ENCODE measurements around the gene PDZRN3.

PDZRN3 gene

GRCh38 chr3:73511571-73512525 is 112.9 kb downstream of the PDZRN3 start:
- DNase-seq, result no peak

- DNase-seq, result no peak
Observed at GRCh38 chr3:73510784-73511183, 114.0 kb downstream of the PDZRN3 start.

DNA sequence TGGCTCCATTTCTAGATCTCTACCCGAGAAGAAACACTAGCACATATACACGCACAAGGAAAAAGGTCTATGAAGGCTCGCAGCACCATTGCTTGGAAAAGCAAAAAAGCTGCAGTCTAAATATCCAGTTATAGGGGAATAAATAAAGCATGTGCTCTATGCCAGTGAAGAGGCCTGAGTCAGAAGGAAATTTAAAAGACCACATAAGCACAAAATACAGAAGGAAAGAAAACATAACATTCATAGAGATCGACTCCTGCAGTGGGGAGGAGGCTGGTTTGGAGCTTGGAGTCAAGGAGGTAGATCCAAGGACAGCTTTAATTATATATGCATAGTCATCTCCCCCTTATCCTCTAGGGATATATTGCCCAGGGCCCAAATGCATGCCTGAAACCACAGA is 114.4 kb downstream of the PDZRN3 start:
- no peak for DNase-seq

DNA sequence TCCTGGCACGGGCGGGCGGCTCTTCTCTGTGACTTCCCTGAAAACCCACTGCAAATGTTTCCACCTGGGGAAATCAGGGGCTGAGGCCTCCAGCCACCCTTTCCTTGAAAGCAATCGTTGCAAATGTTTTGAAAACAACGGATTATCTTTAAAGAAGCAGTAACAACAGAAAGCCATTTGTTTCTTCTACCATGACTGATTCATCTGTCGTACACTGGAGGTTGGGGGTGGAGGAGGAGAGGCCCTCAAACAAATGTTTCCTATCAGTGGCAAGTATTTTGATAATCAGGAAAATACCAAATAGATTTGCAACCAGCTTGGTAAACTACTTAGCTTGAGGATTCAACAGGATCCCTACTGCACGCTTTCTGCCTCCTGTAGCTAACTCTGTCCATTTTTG is 114.9 kb downstream of the PDZRN3 start:
- DNase-seq, result no peak

- DNase-seq, result no peak
Observed at GRCh38 chr3:73509066-73509465, 115.7 kb downstream of the PDZRN3 start.

GRCh38 chr3:73508330-73508954 is 116.3 kb downstream of the PDZRN3 start:
- DNase-seq, result peak in 1 of 2 donors; percentile 15

DNA sequence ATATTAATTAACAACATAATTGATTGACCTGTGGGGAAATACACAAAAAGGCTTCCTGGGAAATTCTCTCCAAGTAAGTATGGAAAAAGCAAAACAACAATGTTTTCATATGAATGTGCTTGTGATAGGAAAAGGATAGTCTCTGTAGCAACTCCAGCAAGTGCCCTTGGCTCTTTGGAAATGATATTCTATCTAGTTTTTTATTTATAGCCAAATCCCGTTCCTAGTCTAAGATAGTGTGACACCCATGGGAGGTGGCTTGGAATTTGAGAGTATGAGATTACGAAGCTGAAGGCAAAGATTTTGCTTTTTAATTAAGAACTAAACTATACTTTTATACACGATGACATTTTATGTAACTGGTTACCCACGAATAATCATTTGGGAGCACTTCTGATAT is 119.9 kb downstream of the PDZRN3 start:
- DNase-seq, result no peak

DNA sequence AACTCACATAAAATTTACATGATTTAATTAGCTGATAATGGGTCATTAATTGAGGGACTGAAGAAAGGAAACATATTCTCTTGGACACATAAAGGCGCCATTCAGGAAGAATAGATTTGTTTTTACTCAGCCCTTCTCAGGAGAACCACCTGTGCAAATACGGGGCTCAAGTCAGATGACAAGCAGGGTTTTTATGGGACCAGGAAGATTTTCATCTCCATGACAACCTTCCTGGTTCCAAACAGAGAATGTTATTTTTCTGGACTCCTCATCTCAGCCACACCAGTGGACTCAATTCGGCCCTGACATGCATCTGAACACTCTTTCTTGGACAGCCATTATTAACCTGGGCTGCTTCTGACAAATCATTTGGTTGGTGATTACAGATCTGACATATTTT is 120.5 kb downstream of the PDZRN3 start:
- DNase-seq, result no peak

DNA sequence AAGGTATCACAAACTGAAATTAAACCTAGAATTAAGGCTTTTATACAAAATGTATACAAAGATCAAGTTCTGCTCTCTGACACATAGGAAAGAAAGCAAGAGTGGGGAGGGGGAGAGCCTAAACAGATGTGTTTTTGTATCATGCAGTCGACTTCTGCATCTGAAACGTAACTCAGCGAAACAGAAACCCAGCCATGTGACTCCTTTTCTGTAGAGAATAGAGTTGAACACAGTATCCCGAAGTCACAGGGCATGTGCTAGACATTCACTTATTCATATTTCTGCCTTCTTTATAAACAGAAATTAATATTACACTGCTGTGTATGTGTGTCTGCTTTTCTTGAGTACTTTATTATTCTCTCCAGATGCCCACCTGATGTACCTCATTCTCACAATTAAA is 121.0 kb downstream of the PDZRN3 start:
- DNase-seq, result no peak

DNA sequence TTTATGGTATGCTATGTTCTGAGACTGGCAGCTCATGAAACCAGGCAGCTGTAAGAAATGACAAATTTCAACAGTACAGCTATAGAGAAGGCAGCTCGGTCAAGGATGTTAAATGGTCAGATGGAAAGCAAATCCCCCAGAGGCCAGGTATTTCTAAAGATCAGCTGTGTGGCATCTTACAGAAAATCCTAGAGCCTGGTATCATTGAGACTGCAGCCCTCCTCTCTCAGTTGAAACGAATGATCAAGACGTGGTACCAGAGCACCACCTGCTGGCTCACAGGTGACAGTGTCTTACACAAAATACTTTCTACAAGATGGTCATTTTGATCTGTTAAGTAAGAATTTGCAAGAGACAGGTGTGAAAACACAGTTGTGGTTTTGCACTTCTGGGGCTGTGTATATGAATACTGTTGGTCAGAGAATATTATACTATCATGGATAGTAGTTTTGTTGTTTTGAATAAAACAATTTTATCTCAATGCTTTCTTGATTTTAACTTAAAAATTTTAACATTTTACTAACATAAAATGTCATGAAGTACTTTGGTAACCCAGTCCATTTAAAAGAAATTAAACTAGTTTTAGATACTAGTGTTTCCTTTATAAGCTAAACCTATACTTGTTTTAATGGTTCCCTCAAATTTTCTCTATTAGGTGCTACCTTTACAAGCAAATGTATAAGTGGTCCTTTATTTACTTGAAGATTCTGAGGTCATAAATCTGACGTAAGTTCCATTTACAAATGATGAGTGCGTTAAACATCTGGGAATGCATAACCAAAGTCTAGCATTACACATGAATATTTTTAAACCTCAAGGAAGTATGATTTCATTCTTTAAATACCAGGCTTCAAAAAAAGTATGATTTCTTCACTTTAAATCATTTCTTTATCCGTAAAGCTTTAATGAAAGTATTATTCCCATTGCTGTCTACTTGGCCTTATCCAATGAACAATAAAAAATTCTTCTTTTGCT is 121.8 kb downstream of the PDZRN3 start:
- peak; percentile 28 to 48 for DNase-seq

DNA sequence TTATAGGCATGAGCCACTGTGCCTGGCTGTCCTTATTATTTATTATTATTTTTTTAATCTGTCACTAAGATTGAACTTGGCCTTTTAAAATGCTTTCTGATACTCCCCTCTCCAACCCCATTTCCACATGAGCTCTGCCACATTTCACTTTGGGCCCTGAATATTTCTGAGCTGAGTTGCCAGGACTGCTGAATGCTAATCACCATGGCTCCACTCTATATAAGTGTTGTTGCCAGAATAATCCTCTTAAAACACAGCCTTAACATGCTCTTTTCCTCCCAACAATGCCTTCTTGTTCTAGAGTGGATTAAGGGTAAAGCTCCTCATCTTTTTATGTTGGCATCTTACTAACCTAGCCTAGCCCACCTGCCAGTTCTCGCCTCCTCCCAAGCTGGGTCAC is 124.4 kb downstream of the PDZRN3 start:
- DNase-seq, result no peak

GRCh38 chr3:73499787-73500186 is 125.0 kb downstream of the PDZRN3 start:
- DNase-seq, result no peak

GRCh38 chr3:73498764-73499622 is 125.7 kb downstream of the PDZRN3 start:
- DNase-seq, result no peak

DNA sequence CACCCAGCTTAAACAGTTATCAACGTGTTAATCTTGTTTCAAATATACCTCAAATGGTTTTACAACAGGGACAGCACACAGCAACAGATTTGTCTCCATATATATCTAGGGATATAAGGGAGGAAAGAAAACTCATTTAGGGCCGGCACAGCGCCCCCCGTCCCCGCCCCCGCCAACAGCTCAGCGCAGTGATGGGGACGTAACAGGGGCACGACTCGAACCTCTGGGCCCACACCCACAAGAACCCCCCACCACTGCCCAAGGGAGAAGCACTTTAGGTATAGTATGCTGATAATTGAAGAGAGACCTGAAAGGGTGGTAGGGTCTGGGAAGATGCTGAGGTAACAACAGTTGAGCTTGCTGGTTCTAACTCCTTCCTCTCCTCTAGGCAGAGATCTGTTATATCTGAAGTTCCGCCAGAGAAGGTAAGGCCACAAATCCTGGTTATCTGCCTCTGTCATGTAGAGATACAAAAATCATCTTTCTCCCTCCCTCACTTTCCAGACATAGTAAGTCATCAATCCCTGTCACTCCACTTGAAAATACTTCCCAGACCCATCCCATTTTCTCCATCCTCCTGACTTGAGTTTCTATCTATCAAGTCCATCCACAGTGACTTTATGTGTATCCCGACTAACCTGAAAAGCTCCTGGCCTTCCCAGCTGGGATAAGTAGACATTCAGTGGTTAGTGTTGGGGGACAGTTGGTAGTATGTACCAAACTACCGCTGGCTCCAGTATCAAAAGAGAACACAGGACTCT is 126.9 kb downstream of the PDZRN3 start:
- DNase-seq, result no peak

DNA sequence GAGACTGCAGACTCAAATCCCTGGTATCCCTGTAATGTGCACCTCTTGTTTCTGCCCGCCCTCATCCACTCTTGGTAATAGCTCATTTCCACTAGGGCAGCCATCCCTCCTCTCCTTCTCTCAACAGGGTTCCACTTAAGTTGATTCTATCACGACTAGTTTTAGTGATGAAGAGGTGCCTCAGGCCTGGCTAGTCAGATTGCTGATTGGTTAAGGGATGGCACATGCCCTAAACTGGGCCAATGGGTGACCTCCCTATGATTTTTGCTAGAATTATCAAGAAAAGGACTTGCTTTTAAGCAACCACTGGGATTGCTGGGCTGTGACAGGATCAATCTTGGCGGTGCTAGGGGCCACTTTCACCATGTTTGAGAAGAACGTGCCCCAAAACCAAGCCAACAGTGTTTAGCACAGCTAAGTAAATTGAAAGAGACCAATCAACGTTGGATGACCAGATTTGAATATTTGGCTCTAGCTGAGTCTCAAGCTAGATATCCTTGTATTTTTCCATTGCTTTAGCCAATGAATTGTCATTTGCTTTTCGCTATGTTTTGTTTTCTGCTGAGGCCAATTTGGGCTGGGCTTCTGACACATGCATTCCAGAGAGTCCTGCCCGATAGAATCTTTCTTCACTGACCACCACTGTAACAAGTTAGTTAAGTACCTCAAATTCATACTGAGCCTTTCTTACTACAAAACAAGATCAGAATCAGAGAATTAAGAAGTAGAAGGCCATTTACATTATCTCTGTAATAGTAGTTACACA is 131.0 kb downstream of the PDZRN3 start:
- DNase-seq, result no peak

GRCh38 chr3:73492186-73492585 is 132.6 kb downstream of the PDZRN3 start:
- no peak for DNase-seq

DNA sequence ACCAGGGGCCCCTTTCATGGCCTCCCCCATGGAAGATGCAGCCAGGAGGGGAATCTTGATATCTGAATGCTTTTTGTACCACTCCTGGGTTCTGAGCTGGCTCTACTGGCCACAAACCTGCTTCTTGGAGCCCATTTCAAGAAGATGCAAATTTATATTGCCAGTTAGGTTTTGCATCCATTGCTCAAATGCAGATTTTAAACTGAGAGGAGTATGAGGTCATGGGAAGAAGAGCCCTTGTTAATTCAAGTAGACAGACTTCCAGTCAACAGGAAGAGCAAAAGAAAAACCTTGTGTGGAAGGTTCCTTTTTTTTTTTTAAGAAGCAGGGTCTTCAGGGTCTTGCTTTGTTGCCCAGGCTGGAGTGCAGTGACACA is 133.5 kb downstream of the PDZRN3 start:
- DNase-seq, result no peak

- DNase-seq, result no peak
Observed at GRCh38 chr3:73490453-73491286, 134.1 kb downstream of the PDZRN3 start.

- no peak for DNase-seq
Observed at GRCh38 chr3:73485877-73486330, 138.8 kb downstream of the PDZRN3 start.
